Measurements from ENCODE around the gene PSMB10.
"Not testable (repeated sequence)": the region's sequence is repeated elsewhere in the genome, so short reads cannot be mapped to it uniquely, and the experiment has no call there.

Gene PSMB10

DNA sequence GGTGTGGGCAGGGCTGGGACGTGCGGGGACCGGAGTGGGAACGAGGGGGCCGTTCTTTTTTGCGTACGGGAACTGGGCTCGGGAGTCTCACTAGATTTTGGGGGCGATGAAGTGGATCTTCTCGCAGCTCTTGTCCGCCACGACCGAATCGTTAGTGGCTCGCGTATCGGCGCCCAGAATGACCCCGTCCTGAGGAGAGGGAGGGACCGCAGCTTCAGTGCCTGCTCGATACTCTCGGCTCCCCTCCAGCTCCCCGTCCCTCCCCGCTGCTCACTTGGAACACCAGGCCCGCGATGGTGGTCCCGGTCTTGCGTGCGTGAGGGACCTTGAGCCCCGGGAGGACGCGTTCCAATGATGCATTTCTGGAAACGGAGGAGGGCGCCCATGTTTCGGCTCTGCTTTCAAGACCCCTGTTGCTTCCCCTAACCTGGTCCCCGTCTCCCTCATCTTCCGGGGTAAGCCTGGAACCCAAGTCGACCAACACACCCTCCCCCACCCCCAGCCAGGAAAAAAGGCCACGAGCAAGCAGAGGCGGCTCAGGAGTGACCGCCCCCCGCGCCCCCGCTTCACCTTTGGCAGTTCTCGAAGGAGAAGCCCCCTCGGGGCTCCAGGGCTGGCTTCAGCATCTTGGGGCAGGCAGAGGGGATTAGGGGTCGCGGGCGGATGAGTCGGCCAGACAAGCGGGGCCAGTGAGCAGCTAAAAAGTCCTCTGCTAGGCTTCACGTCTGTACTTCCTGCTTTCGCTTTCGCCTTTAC is at the start of gene PSMB10:
TSS of gene PSMB10 (minus strand) at position 727 of the 756 bp plus-strand sequence. CDS start at position 626, 101 bp downstream.
- DNase-seq: no peak

DNA sequence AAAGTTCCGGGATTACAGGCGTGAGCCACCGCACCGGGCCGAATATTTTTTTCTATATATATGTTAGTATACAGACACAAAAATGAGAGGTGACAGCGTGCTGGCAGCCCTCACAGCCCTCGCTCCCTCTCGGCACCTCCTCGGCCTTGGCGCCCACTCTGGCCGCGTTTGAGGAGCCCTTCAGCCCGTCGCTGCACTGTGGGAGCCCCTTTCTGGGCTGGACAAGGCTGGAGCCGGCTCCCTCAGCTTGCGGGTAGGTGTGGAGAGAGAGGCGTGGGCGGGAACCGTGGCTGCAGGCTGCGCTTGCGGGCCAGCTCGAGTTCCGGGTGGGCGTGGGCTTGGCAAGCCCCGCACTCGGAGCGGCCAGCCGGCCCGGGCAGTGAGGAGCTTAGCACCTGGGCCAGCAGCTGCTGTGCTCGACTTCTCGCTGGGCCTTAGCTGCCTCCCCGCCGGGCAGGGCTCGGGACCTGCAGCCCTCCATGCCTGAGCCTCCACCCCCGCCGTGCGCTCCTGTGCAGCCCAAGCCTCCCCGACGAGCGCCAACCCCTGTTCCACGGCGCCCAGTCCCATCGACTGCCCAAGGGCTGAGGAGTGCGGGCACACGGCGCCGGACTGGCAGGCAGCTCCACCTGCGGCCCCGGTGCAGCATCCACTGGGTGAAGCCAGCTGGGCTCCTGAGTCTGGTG is 45.5 kb upstream of the PSMB10 start:
- DNase-seq: no peak

DNA sequence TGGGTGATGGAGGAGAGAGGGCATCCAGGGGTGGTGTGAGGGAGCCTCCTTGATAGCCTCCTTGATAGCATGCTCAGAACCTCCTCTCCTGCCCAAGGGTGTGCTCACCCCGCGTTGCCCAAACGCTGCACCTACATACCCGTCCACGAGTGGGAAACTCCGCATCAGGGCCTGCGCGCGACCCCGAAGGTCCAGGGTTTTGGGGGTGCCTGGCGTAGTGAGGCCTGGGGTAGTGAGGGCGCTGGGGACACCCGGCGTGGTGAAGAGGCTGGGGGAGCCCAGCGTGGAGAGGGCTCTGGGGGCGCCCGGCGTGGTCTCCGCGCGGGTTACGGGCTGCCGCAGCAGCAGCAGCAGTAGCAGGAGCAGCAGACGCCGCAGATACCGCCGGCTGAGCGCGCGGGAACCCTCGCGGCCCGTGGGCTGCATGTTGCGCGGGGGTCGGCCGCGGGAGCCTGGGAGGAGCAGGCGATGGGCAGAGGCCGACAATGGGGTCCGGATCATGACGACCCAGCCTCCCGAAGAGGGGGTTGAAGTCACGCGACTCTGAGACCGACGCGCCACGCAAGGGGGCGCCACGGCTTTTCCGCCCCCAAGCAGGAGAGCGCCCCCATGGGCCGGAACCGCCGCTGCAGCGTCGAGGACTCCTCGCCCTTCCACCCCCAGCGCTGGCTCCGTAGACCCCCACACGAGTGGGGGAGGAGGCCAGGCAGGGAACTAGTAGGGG is 43.5 kb upstream of the PSMB10 start, which contains the start of gene DPEP3:
TSS of gene DPEP3 (minus strand) at position 545 of the 724 bp plus-strand sequence. CDS start at position 426, 119 bp downstream.
- DNase-seq: no peak

DNA sequence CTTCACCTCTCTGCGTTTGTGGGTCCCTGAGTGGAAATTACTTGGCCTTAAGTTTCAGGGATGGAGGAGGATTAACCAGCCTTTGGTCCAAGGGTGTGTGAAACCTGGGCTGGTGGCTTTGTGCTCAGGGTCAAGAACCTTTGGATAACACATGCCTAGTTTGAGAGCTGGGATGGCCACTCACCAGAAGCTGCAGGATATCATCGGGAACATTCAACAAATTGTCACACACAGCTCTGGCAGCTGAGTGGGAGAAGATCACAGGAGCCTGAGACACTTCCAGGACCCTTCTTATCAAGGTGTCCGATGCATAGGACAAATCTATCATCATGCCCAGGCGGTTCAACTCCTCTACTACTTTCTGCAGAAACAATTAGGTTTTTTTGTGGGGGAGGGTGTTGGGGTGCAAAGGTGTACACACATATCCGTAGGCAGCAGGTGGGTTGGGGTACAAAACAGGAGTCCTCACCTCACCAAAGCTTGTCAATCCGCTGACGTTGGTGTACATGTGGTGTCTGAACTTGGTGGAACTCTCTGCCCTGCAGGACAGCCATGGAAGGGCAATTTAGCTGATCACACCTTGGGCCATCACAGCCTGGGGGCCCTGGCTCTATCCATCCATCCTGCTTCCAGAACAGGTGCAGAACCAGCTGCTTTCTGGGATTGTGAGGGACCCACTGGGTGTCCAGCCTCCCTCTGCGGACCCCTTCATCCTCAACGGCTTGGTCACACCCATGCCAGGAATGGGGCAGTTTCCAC is 41.0 kb upstream of the PSMB10 start:
- no peak for DNase-seq

DNA sequence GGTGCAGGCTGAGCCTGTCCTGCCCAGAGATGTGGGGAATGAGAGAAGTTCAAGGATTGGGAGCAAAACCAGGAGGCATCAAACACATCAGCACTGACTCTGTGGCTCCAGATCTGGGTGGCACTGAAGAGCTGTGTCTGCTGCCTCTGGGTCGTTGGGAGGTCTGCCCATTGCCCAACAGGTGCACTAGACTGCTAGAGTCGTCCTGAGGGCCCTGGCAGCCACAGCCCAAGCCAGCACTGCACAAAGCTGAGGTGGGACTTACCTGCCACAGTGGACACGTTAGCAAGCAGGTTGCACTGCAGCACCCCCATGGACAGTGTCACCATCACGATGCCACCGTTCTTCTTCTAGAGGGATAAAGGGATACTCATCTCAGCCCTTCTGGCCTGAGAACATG is 40.4 kb upstream of the PSMB10 start:
- no peak for DNase-seq

DNA sequence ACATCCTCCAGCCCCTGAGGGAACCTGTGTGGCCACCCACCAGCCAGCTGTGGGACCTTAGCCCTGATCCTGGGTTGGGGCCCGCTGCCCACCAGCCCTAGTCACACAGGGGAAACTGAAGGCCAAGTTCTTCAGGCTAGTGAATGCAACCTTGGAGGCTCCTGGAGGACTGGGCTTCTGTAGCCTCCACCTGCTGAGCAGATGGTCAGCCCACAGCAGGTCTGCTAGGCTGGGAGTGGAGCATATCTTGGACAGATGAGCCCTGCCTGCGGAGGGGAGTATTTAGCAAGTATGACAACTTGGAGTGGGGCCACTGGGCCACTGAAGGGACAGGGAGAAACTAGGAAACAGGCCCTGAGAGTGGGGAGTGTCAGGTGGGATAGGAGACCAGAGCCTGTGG is 39.6 kb upstream of the PSMB10 start:
- DNase-seq: no peak

DNA sequence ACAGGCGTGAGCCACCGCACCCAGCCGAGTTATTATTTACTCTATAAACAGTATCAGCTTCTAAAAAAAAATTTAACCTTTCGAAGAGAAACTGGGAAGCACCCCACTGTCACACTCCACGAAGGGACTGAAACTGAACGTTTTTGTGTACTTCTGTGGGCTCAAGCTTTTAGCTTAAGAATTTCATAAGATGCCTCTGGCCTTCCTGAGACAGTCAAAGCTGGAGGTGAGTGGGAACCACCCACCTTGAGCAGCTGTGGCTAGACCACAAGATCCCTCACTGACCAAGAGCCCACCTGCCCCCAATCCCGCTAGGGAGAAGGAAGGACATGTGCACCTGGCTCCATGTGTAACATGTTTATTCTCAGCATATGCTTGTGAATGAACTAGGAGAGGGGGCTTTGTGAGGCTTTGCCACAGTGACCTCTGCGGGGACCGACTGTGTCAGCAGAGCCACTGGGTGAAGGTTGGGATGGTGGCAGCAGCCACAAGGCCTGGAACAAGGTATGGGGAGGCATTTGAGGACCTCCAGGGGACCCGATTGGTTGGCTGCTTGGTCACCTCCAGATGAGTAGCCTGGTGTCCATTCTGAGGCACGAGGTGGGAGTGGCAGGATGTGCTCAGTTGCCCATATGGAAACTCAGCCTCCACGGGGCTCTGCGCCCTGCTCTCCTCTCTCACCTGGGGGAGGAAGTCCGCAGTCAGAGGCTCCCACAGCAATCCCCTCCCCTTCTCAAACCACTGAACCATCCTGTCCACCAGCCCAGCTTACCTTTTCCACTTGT is 38.9 kb upstream of the PSMB10 start:
- no peak for DNase-seq

DNA sequence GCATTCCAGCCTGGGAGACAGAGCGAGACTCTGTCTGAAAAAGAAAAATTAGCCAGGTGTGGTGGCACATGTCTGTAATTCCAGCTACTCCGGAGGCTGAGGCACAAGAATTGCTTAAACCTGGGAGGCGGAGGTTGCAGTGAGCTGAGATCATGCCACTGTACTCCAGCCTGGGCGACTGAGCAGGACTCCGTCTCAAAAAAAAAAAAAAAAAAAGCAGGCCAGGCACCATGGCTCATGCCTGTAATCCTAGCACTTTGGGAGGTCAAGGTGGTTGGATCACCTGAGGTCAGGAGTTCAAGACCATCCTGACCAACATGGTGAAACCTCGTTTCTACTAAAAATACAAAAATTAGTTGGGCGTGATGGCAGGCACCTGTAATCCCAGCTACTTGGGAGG is 35.6 kb upstream of the PSMB10 start:
- not testable (repeated sequence) for DNase-seq

DNA sequence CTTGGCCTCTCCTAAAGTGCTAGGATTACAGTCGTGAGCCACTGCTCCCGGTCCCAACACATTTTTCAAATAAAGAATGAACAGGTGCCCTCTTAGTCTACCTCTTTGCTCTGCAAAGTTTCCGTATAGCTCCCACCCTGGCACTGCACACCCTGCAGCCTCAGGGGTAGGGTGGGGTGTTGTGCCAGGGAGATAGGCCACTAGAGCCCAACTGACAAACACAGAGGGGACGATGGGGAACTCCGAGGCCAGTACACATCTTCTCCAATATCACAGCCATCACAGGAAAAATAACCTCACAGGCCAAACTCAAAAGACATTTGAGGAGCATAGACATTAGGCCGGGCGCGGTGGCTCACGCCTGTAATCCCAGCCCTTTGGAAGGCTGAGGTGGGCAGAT is 34.5 kb upstream of the PSMB10 start:
- no peak for DNase-seq

DNA sequence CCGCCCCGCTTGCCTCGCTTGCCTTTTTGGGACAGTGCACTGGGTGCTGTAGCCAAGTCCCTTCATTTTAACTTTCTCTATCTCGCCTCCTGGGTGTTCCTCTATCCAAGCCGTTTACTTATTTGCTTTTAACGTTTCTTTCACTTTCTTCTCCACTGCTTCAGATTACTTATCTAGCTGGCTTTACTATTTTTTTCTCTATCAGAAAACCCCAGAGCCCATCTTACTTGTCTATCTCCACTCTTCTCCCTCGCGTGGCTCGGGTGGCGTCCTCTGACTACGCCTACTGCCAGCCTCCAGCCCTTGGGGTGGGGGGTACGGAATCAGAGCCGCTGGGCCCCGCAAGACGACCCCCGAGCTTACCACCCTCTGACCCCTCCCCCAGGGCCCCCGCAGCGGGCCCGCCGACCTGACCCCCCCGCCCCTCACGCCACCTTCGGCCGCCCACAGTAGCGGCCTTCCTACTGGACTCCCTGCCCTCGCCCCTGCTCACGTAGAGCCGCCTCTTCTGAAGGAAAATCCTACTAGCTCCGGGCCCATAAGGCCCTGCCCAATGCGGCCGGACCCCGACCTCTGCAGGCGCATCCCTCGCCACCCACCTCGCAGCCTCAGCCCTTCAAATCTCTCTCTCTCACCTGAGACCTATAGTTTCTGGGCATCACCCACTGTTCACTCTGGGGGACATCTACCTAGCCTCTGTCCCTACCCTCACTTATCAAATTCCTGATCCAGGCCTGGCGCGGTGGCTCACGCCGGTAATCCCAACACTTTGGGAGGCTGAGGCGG is 32.8 kb upstream of the PSMB10 start:
- DNase-seq: no peak

DNA sequence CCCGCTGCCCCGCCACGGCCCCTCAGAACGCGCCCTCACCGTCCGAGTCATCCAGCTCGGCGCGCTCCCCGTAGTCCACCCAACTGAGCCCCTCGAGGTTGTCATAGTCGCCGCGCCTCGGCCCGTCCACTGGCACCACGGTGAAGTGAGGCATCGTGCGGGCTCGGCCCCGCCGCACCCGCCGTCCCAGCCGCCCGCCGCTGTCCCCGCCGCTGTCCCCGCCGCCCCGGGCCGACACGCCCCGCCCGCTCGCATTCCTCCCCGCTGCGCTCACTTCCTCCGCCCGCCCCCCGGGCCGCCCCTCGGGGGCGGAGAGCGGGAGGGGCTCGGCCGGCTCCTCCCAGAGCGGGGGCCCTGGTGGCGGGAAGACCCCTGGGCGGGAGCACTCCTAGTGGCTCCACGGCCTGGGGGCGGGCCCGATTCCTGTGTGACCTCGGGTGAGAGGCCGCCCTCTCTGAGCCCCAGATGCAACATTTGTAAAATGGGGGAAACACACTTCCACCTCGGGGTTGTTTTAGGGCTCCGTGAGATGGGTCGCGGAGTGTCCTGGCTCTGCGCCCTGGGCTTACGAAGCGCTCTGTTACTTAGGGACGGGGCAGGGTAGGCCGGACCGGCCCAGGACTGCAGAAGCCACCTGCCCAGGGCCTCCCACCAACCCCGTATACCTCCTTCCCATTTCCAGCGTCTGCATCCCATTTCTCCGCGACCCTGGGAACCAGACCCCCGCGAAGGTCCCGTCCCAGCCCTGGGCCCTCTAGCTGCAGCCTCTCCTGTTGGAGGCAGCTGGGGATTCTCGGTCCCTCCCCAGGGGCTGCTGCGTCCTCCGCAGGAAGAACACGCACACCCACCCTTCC is 32.0 kb upstream of the PSMB10 start, which contains the start of gene SLC12A4:
TSS of gene SLC12A4 (minus strand) at position 238 of the 854 bp plus-strand sequence. CDS start at position 154, 84 bp downstream.
- no peak for DNase-seq

DNA sequence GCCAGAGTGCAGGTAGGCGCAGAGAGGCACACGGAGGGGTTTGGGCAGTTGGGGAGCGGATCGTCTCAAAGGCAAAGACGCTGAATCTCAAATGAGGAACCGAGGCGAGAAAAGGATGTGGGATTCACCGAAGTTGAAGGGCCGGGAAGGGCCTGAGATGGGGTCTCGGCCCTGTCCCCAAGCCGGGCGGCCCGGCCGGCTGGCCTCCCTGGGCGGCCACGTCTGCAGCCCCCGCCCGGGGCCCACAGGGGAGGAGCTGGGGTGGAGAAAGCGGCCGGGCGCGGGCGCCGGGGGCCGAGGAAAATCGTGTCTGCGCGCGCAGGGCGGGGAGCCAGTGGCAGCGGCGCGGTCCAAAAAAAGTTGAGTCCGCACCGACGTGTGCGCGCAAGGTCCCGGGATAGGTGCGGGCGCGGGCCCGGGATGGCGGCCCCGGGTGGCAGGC is 31.3 kb upstream of the PSMB10 start:
- no peak for DNase-seq

DNA sequence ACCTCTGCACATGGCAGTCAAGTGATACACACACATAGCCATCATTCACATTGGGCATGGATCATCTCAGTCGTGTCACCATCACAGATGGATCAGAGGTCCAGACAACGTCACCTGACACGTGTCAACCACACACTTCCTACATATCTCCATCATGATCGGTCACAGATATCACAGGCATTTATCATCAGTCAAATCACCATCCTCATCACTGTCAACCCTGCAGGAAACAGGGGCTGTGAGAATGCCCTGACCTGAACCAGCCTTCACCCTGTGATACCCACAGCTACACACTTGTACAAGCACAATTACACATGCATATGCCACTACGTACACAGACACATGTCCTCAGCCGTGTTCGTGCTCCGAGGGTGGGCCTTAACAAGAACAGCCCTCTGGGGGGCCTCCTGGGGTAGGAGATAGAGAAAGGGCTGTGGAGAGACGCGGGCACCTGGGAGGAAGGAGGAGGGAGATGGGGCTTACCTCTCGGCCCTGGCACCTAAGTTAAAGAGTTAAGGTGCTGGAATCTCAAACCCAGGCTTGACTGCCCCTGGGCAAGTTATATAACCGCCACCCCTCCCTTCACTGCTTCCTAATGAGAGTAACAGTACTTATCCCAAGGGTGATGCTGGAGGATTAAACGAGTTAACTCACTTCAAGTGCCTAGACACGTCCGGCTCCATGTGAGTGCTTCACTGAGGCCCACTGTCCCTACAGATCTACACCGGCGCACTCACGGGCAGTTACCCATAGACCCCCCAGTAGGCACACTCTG is 30.7 kb upstream of the PSMB10 start:
- DNase-seq: no peak

DNA sequence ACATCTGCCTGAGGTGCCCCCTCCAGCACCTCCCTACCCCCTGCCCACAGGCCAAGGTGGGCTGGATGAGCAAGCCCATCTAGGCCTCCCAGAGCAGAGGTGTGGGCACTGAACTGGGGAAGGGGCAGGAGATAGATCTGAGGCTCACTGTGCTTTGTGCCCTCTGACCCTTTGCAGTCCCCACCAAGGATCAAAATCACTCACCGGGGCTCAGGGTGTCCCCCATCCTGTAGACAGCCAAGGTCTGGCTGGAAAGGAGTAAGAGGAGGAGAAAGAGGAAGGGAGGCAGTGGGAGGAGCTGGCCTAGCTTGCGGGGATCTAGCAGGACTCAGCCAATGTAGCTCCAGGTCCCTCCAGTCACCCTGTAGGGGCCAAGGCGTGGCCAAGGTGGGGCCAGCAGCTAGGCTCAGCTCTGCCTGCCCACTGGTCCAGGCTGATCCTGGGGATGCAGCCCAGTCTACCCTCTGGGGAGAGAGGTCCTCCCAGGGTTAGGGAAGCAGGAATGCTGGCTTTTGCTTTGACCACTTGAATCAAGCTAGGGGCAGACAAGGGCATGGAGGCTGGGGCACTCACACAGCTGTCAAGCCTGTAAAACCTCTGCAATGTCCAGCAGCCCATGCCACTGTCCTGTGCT is 30.0 kb upstream of the PSMB10 start:
- DNase-seq: no peak

DNA sequence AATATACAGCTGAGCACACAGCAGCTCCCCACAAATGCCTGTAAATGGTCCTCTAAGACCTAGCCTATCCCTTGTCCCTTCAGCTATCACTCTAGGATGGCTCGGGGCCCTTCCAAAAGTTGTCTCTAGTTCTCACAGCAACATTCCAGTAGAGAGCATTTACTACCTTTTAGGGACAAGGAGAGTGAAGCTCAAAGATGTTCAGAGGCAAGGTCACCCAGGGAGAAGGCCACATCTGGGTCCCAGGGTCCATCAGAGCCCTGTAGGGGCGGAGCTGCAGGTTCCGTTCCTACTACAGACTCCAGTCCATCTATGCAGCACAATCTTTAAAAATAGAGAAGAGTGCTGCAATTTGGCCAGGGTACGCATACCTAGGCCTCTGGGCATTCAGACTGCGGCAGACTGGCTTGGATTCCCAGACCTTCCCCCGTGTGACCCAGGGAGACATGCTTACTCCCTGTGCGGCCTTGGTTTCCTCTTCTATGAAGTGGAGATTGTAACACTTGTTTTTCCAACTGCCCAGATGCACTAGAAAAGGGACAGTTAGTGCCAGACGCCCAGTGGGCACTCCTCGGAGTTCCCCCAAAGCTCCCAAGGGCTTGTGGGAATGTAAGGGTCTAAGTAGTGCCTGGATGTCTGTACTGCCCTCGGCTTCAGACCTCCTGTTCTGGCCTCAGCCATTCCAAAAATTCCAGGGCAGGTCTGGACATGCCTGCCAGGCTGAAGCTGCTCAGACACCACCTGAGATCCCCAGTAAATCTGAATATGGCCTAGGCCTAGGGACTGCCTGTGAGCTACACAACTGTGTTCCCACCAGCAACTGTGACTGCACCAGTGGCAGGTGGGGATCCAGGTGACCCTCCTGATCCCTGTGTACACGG is 29.3 kb upstream of the PSMB10 start:
- no peak for DNase-seq

DNA sequence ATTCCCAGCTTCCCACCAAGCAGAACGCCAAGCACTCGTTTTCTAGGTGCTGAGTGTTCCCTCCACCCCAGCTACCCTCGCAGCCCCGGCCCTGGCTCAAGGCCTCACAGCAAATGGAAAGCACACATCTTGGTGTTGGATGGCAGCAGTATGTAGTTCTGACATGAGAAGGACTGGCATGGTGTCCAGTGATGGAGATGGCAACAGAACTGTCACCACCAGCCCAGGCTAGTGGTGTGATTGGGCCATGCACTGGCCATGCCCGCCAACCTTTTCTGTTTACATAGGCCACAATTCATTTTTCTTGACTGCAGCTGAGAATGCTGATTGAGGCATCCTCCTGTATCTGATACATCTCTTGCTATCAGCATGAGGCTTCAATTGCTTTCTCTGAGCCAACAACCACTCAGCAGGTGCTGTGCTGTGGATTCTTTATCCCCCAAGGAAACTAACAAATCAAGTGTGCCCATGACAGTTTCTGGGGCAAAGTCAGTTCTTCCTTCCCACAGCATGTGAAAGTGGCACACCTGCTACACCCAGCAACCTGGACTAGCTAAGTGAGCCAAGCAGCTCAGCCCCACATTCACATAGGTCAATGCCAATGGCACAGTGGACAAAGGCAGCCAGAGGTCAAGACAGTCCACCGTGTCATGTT is 28.0 kb upstream of the PSMB10 start:
- DNase-seq: no peak

DNA sequence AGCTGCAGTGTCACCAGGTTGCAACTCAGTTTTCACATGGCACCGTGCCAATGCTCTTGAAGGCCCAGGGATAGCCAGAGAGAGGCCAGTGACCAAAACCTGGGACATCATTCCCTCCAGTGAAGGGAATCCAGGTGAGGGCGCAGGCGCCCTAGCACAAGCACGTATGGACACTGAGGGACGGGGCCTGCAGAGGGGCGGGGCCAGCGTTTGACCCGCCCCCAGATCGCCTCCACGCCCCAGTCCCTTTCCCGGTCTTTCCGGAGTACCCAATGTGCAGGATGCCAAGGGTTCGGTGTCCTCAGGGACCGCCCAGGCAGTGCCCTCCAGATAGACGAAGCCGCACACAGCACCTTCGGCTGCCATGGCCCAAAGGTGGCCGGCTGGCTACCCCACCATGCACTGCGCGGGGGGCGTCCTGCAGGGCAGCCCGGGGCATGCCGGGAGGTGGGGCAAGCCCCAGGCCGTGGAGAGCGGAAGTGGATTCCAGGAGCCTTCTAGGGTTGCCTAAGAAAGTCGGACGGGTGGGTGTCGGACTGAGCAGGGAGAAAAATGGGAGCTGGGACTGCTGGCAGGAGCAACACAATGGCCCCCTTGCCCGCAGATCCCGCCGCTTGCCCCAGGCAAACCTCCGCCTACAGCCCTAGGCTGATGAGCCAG is 27.1 kb upstream of the PSMB10 start:
- no peak for DNase-seq

Data from NCI-H1048 (cell line).